ENCODE results near the gene MRPL44. TPM values are rescaled to one million over a fixed set of nuclear protein-coding genes. Genes with fewer than 3 reads are reported as not detected.

Gene MRPL44
- 25.8 to 27.6 TPM (median 27.3 TPM) in 3 replicates for total RNA-seq

DNA sequence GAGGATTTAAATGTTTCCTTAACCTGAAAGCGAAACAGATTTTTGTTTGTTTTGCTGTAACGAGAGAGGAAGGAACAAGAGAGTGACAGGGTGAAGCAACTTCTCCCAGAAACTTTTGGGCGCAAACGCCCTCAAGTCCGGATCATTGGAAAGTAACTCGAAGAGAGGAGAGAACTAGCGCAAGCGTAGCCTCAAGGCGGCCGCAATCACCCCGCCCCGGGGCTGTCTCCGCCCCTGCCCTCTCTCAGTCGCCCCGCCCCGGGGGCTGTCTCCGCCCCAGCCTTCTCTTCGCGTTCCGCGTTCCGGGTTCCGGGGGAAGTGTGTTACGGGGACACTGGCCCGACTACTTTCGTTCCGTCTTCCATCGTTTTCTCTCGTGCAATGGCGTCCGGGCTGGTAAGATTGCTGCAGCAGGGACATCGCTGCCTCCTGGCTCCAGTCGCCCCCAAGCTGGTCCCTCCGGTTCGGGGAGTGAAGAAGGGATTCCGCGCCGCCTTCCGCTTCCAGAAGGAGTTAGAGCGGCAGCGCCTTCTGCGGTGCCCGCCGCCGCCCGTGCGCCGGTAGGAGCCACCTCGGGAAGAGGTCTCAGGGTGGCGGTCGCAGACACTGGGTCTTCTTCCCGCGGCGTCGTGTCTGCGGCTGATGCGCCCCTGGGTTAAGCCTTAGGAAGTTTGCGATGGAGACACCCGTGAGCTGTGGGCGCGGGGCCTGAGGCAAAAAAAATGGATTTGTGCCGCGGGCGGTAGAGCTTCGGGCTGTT, at the start of gene MRPL44:
TSS of gene MRPL44 (plus strand) at position 372 of the 760 bp plus-strand sequence. CDS start at position 382, 10 bp downstream.
- DNase-seq (ENCODE audit: low spot score in 2 of 2, unreplicated experiment in 2 of 2): peak; percentile 91 to 97
- H3K27ac Mint-ChIP-seq: peak within 1 kb of the TSS; percentile 96
- H3K36me3 Mint-ChIP-seq: peaks cover 19% of the 10 kb centered on the region
- H3K4me3 Mint-ChIP-seq: peak within 1 kb of the TSS; percentile 98
- H3K9me3 Mint-ChIP-seq: no peaks in the 10 kb centered on the region
- TF ChIP-seq, protein P1, sequence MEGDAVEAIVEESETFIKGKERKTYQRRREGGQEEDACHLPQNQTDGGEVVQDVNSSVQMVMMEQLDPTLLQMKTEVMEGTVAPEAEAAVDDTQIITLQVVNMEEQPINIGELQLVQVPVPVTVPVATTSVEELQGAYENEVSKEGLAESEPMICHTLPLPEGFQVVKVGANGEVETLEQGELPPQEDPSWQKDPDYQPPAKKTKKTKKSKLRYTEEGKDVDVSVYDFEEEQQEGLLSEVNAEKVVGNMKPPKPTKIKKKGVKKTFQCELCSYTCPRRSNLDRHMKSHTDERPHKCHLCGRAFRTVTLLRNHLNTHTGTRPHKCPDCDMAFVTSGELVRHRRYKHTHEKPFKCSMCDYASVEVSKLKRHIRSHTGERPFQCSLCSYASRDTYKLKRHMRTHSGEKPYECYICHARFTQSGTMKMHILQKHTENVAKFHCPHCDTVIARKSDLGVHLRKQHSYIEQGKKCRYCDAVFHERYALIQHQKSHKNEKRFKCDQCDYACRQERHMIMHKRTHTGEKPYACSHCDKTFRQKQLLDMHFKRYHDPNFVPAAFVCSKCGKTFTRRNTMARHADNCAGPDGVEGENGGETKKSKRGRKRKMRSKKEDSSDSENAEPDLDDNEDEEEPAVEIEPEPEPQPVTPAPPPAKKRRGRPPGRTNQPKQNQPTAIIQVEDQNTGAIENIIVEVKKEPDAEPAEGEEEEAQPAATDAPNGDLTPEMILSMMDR (IDR thresholded peaks at IDR 0.05; ENCODE audit: unreplicated experiment): no peak
- peaks cover 55% of the 10 kb centered on the region for H3K4me1 Mint-ChIP-seq
- no peaks in the 10 kb centered on the region for H3K27me3 Mint-ChIP-seq (ENCODE audit: low read depth)

DNA sequence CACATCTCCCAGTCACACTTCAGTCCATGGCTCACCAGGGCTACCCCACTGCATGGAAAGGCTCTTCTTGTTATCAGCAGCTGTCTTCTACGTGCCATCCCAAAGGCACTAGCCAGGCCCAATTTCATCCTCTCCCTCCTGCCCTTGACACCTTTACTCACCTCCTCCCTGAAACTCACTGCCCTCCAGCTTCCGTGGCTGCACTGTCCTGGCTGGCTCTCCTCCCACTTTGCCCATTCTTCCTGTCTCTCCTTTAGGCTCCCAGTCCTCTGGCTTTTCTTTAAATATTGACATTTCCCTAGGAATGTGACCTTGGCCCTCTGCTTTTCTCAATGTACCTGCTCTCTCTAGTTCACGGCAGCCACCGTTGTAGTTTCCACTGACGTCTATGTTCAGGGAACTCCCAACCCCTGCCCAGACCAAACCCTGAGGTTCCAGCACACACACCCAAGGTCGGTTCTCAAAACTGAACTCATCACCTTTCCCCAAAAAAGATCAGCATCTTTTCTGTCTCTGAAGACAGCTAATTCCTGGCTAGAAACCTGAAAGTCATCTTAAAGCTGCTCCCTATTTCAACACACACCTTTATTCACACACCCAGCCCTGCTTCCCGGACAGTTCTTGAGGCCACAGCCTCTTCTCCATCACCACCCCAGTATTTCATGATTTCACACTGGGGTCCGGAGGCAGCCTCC, 48.8 kb upstream of the MRPL44 start:
- TF ChIP-seq, protein P1 (IDR thresholded peaks at IDR 0.05; ENCODE audit: unreplicated experiment): no peak

DNA sequence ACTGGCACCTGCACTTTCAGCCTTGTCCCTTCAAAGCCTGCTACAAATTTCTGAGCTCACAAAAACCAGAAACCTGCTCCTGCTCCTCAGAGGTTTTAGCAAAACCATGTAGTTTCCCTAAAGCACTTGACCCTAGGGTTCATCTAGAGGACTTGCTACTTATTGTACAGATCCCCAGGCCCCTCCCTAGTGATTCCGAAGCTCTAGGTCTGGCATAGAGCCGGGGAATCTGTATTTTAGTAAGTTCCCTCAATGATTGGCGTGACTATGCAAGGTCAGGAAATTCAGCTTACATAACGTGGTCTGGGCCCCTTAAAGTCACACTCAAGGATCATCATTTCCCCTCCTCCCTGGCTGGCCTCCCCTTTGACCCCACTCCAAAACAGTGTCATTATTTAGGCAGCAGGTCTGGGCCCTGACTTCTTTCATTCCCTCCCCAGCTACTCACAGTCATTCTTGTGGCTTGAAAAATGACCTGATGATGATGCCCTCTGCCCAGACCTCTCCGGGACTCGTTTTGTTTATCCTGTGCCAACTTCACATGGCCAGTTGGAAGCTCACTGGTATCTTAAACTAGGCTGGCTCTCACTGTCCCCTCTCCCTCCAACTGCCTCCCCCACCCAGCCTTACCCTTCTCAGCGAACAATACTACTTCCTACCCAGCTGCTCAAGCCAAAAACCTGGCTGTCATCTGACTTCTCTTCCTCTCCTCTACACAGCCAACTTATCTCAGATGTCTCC, 48.1 kb upstream of the MRPL44 start:
- no peaks in the 10 kb centered on the region for H3K27me3 Mint-ChIP-seq (ENCODE audit: low read depth)
- DNase-seq (ENCODE audit: low spot score in 2 of 2, unreplicated experiment in 2 of 2): no peak
- TF ChIP-seq, protein P1 (IDR thresholded peaks at IDR 0.05; ENCODE audit: unreplicated experiment): no peak
- peaks cover 6% of the 10 kb centered on the region for H3K36me3 Mint-ChIP-seq
- H3K9me3 Mint-ChIP-seq: no peaks in the 10 kb centered on the region
- H3K4me3 Mint-ChIP-seq: no peak overlapping the region
- H3K27ac Mint-ChIP-seq: no peak overlapping the region
- H3K4me1 Mint-ChIP-seq: no peaks in the 10 kb centered on the region

More for the DNA sequence above, 48.8 kb upstream of the MRPL44 start:
- Mint-ChIP-seq H3K4me3 (no peak overlapping the region), H3K9me3 (no peaks in the 10 kb centered on the region), H3K36me3 (peaks cover 9% of the 10 kb centered on the region), H3K27ac (no peak overlapping the region), H3K27me3 (ENCODE audit: low read depth) (no peaks in the 10 kb centered on the region), H3K4me1 (no peaks in the 10 kb centered on the region)
- DNase-seq (ENCODE audit: low spot score in 2 of 2, unreplicated experiment in 2 of 2): no peak

DNA sequence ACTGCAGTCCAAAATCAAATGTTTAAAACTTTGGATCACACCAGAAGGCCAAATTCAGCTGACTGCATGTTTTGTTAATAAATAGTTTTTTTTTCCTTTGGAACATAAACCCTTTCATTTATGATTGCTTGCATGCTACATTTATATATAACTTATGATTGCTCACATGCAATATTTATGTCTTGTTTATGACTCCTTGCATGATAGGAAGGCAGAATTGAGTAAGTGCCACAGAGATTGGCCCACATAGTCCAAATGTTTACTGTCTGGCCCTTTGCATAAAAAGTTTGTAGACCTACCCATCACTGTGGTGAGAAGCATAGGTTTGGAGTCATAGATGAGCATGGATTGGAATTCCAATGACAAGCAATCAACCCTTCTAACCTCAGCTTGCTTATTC, 42.9 kb upstream of the MRPL44 start:
- no peak for DNase-seq (ENCODE audit: low spot score in 2 of 2, unreplicated experiment in 2 of 2)
- Mint-ChIP-seq H3K36me3 (peaks cover 20% of the 10 kb centered on the region), H3K4me3 (no peak overlapping the region), H3K9me3 (no peaks in the 10 kb centered on the region), H3K4me1 (no peaks in the 10 kb centered on the region), H3K27ac (no peak overlapping the region), H3K27me3 (ENCODE audit: low read depth) (no peaks in the 10 kb centered on the region)
- TF ChIP-seq, protein P1 (IDR thresholded peaks at IDR 0.05; ENCODE audit: unreplicated experiment): no peak

DNA sequence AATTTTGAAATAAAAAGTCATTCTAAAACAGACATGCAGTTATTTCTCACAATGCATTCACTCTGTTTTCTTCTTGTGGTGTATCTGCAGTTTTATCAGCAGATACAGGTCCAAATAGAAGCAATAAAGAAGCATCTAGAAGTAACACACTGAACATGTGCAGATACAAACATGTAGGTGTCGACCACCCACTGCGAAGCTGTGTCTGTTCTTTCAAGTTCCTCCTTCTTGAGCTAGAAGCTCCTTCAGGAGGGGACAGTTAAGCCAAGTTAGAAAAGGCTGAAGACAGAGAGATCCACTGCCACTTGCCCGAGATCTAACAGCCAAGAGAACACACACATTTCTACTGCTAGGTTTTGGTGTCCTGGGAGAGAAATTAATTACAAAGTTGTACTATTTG, 42.2 kb upstream of the MRPL44 start:
- no peaks in the 10 kb centered on the region for H3K4me1 Mint-ChIP-seq
- H3K27ac Mint-ChIP-seq: no peak overlapping the region
- peaks cover 20% of the 10 kb centered on the region for H3K36me3 Mint-ChIP-seq
- DNase-seq (ENCODE audit: low spot score in 2 of 2, unreplicated experiment in 2 of 2): no peak
- no peaks in the 10 kb centered on the region for H3K9me3 Mint-ChIP-seq
- no peaks in the 10 kb centered on the region for H3K27me3 Mint-ChIP-seq (ENCODE audit: low read depth)
- no peak overlapping the region for H3K4me3 Mint-ChIP-seq
- TF ChIP-seq, protein P1 (IDR thresholded peaks at IDR 0.05; ENCODE audit: unreplicated experiment): no peak

Measured in mesothelial cell of epicardium (in vitro differentiated cells).